ENCODE measurements around the gene VPS13D. TPM values are rescaled to one million over a fixed set of nuclear protein-coding genes. Genes with fewer than 3 reads are reported as not detected.

VPS13D gene
- total RNA-seq, 2 donors from 2014 or later, result 54.0 to 63.3 TPM

- no peaks in the 10 kb centered on the region for H3K4me1 ChIP-seq
- no peaks in the 10 kb centered on the region for H3K27me3 ChIP-seq
- no peak for TF ChIP-seq POLR2A (IDR thresholded peaks at IDR 0.05)
- no peak for TF ChIP-seq CTCF (IDR thresholded peaks at IDR 0.05)
- intact Hi-C loops (cut with DNase I), result no loop called here
- H3K36me3 ChIP-seq (replicated peaks in 1 of 2; ENCODE audit: insufficient read depth in 1 of 2, low read depth in 2 of 2), result no peaks in the 10 kb centered on the region
- H3K9me3 ChIP-seq, result no peaks in the 10 kb centered on the region
- WGBS, 2 donors, result 100% methylated on average over 1 of the region's 1 CpG
- H3K4me3 ChIP-seq, result no peak overlapping the region
- H3K27ac ChIP-seq, result no peak overlapping the region
- no peak for ATAC-seq
- no peak for DNase-seq
These were observed 186.3 kb downstream of the VPS13D start for GRCh38 chr1:12416101-12416500.

- H3K27me3 ChIP-seq, result no peaks in the 10 kb centered on the region
- no peak overlapping the region for H3K4me3 ChIP-seq
- 94 to 97% methylated on average over 6 of the region's 6 CpGs for WGBS, 2 donors
- no peak overlapping the region for H3K27ac ChIP-seq
- DNase-seq (no peak), ATAC-seq (no peak)
- no peaks in the 10 kb centered on the region for H3K4me1 ChIP-seq
- no peak for TF ChIP-seq CTCF (IDR thresholded peaks at IDR 0.05)
- no peak for TF ChIP-seq POLR2A (IDR thresholded peaks at IDR 0.05)
- no peaks in the 10 kb centered on the region for H3K9me3 ChIP-seq
- intact Hi-C loops (cut with DNase I), result no loop called here
- no peaks in the 10 kb centered on the region for H3K36me3 ChIP-seq (replicated peaks in 1 of 2; ENCODE audit: insufficient read depth in 1 of 2, low read depth in 2 of 2)
These were observed 186.9 kb downstream of the VPS13D start for GRCh38 chr1:12416744-12417143.

- no peaks in the 10 kb centered on the region for H3K9me3 ChIP-seq
- intact Hi-C loops (cut with DNase I), result no loop called here
- H3K4me1 ChIP-seq, result no peaks in the 10 kb centered on the region
- no peak for ATAC-seq
- no peak for DNase-seq
- TF ChIP-seq POLR2A (IDR thresholded peaks at IDR 0.05), result no peak
- TF ChIP-seq CTCF (IDR thresholded peaks at IDR 0.05), result no peak
- 91% methylated on average over 7 of the region's 7 CpGs for WGBS, 2 donors
- no peaks in the 10 kb centered on the region for H3K36me3 ChIP-seq (replicated peaks in 1 of 2; ENCODE audit: insufficient read depth in 1 of 2, low read depth in 2 of 2)
- no peak overlapping the region for H3K27ac ChIP-seq
- no peaks in the 10 kb centered on the region for H3K27me3 ChIP-seq
- H3K4me3 ChIP-seq, result no peak overlapping the region
These were observed 187.6 kb downstream of the VPS13D start for GRCh38 chr1:12417389-12417788.

- TF ChIP-seq CTCF (IDR thresholded peaks at IDR 0.05) (no peak), POLR2A (IDR thresholded peaks at IDR 0.05) (no peak)
- no peaks in the 10 kb centered on the region for H3K36me3 ChIP-seq (replicated peaks in 1 of 2; ENCODE audit: insufficient read depth in 1 of 2, low read depth in 2 of 2)
- 71 to 95% methylated on average over 2 of the region's 2 CpGs for WGBS, 2 donors
These were observed 190.3 kb downstream of the VPS13D start for GRCh38 chr1:12420171-12420570.

GRCh38 chr1:12422488-12422887 is 192.7 kb downstream of the VPS13D start:
- H3K9me3 ChIP-seq, result no peaks in the 10 kb centered on the region
- DNase-seq, result no peak
- H3K27me3 ChIP-seq, result no peaks in the 10 kb centered on the region
- H3K36me3 ChIP-seq (replicated peaks in 1 of 2; ENCODE audit: insufficient read depth in 1 of 2, low read depth in 2 of 2), result no peaks in the 10 kb centered on the region
- no peaks in the 10 kb centered on the region for H3K4me1 ChIP-seq
- no peak overlapping the region for H3K27ac ChIP-seq
- intact Hi-C loops (cut with DNase I), result no loop called here
- no peak for ATAC-seq
- no peak for TF ChIP-seq CTCF (IDR thresholded peaks at IDR 0.05)
- TF ChIP-seq POLR2A (IDR thresholded peaks at IDR 0.05), result no peak
- H3K4me3 ChIP-seq, result no peak overlapping the region

More at GRCh38 chr1:12420171-12420570, 190.3 kb downstream of the VPS13D start:
- H3K4me1 ChIP-seq, result no peaks in the 10 kb centered on the region
- ATAC-seq, result no peak
- DNase-seq, result no peak
- H3K9me3 ChIP-seq, result no peaks in the 10 kb centered on the region
- H3K27ac ChIP-seq, result no peak overlapping the region
- intact Hi-C loops (cut with DNase I), result no loop called here
- H3K27me3 ChIP-seq, result no peaks in the 10 kb centered on the region
- H3K4me3 ChIP-seq, result no peak overlapping the region

Measured in body of pancreas (tissue), 4 donors.